Neutrophil (primary cell): Measurements from ENCODE around the gene PACSIN3.

Source experiments
- H3K27ac ChIP-seq: fragments of 200-600 bp; sonication (generic); 2 replicates; pipeline ENCODE4 v1.5.1; 2016; ENCODE audit warnings: mild to moderate bottlenecking, moderate library complexity
- H3K27me3 ChIP-seq: fragments of 200-600 bp; sonication (generic); 2 replicates; pipeline ENCODE4 v1.6.0; 2016; ENCODE audit warnings: mild to moderate bottlenecking
- H3K36me3 ChIP-seq: fragments of 200-600 bp; sonication (generic); 2 replicates; pipeline ENCODE4 v1.5.1; 2017
- H3K4me1 ChIP-seq, 2 experiments: fragments of 200-600 bp in 1 of 2; sonication (generic) in 1 of 2; 1 replicate in 1 of 2; 2 replicates in 1 of 2; pipeline versions ENCODE4 v1.5.1 to v1.6.1; 2013 to 2016; ENCODE audit warnings: low read depth in 1 of 2, low read length in 1 of 2, mild to moderate bottlenecking in 1 of 2, moderate library complexity in 1 of 2; ENCODE audit not compliant: control insufficient read depth in 1 of 2, insufficient read depth in 1 of 2
- H3K4me3 ChIP-seq, 2 experiments: fragments of 200-600 bp in 1 of 2; sonication (generic) in 1 of 2; 1 replicate in 1 of 2; 2 replicates in 1 of 2; pipeline ENCODE4 v1.5.1; 2013 to 2016; ENCODE audit warnings: low read depth in 1 of 2, low read length in 1 of 2, mild to moderate bottlenecking in 1 of 2, moderate library complexity in 1 of 2
- H3K9me3 ChIP-seq: fragments of 200-600 bp; sonication (generic); 2 replicates; pipeline ENCODE4 v1.5.1; 2016
- TF ChIP-seq, protein P1 (sequence below): fragments of 200-600 bp; sonication (generic); IDR thresholded peaks from 2 replicates; pipeline ENCODE4 v1.5.1; 2016; ENCODE audit warnings: antibody characterized with exemption

The PACSIN3 gene

DNA sequence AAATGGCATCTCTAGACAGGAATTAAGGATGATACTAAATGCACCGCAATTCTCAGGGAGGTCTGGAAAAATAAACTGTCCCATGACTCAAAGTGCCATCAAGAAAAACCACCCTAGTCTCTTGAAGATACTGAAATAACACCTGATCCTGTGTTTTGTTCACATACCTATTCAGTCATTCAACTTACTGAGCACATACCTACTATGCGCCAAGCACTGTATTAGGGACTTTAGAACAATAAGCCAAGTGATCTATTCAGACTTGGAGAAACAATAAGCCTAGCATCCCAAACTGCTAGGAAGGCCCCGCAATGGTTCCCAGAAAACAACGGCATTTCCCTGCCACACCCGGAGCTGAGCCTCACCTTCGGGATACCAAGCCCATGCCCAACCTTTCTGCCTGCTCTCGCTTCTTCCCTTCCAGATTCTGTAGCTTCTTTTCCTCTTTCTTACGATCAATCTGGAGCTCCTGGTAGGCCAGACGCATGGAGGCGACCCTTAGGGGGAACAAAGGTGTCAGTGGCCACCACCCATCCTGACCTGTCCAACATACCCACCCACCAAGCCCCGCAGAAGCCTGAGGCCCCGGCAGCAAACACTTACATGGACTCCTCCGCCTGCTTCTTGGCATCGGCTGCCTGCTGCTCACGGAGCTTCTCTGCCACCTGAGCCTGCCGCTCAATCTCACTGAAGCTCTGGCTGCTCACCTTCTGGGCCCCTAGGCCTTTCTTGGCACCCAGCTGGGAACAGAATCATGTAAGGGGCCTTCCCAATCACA is 15.0 kb downstream of the PACSIN3 start:
- H3K36me3 ChIP-seq: peaks cover 85% of the 10 kb centered on the region

DNA sequence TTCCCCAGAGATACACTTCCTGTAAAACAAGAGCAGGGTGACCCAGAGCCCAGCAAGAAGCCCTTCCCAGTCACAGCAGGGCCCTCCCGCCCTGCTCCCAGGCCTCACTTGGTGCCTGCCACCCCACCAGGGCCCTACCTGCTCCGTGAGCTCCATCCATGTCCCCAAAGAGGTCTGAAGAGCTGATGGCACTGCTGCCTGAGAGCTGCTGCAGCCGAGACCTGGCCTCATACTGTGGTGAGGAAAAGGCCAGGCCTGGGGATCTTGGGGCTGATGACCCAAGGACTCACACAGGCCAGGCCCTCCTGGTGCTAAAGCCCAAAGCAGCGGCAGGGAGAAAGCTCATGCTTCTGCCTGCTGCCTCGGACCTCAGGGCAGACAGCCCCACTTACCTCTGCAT is 19.9 kb downstream of the PACSIN3 start:
- Histone ChIP-seq H3K4me1 (no peaks in the 10 kb centered on the region), H3K36me3 (peaks cover 94% of the 10 kb centered on the region)
- TF ChIP-seq, protein P1, sequence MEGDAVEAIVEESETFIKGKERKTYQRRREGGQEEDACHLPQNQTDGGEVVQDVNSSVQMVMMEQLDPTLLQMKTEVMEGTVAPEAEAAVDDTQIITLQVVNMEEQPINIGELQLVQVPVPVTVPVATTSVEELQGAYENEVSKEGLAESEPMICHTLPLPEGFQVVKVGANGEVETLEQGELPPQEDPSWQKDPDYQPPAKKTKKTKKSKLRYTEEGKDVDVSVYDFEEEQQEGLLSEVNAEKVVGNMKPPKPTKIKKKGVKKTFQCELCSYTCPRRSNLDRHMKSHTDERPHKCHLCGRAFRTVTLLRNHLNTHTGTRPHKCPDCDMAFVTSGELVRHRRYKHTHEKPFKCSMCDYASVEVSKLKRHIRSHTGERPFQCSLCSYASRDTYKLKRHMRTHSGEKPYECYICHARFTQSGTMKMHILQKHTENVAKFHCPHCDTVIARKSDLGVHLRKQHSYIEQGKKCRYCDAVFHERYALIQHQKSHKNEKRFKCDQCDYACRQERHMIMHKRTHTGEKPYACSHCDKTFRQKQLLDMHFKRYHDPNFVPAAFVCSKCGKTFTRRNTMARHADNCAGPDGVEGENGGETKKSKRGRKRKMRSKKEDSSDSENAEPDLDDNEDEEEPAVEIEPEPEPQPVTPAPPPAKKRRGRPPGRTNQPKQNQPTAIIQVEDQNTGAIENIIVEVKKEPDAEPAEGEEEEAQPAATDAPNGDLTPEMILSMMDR: no peak

More for the DNA sequence above, 15.0 kb downstream of the PACSIN3 start:
- Histone ChIP-seq H3K27me3 (no peaks in the 10 kb centered on the region), H3K4me1 (peaks cover 9 to 11% of the 10 kb centered on the region in 2 experiments), H3K4me3 (no peak overlapping the region), H3K27ac (no peak overlapping the region), H3K9me3 (no peaks in the 10 kb centered on the region)
- TF ChIP-seq, protein P1: no peak

DNA sequence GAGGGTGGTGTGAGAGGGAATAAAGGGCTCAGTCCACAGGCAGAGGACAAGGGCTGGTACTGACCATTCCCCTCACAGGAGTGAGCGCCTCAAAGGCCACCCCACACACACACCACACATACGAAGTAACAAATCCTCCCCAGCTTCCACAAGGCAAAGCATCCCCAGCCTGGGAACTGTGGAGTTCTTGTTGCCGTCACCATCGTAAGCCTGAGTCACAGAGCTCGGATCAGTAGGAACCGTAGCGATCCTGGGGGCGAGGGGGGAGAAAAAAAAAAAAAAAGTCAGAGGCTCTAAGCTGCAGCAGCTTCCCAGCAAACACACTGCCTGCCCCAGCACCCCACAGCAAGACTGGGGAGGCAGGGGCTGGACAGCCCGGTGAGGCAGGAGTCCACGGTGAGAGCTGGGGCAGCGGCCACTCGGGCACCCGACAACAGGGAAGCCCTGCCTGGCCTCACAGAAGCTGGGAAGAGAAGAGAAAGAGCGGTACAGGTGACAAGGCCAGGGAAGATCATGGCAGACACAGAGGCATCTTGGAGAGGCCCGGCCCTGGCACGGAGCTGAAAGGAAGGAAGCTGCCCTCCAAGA is 20.9 kb downstream of the PACSIN3 start:
- Histone ChIP-seq H3K4me3 (no peak overlapping the region), H3K4me1 (no peaks in the 10 kb centered on the region), H3K27me3 (no peaks in the 10 kb centered on the region), H3K9me3 (no peaks in the 10 kb centered on the region), H3K36me3 (peaks cover 83% of the 10 kb centered on the region), H3K27ac (no peak overlapping the region)
- TF ChIP-seq, protein P1: no peak

More for the DNA sequence above, 19.9 kb downstream of the PACSIN3 start:
- Histone ChIP-seq H3K27me3 (no peaks in the 10 kb centered on the region), H3K9me3 (no peaks in the 10 kb centered on the region), H3K27ac (no peak overlapping the region), H3K4me3 (no peak overlapping the region)

DNA sequence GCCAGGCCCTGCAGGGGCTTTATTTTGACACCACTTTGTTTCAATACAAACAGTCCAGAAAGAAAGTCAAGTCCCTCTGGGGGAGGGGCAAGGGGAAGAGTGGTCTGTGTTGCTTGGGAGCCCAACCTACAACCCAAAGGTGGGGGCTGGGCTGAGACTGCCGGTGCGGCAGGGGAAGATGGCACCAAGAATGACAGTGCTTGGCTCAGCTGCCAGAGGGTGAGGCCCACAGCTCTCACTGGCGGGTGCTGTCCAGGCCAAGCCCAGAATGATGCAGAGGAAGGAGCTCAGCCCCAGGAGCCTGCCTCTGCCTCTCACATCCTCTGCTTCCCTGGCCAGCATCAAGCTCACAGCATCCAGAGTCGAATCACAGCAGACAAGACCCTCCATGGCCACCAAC is 21.9 kb downstream of the PACSIN3 start:
- no peaks in the 10 kb centered on the region for H3K9me3 ChIP-seq
- TF ChIP-seq, protein P1: no peak
- H3K36me3 ChIP-seq: peaks cover 74% of the 10 kb centered on the region
- H3K27me3 ChIP-seq: no peaks in the 10 kb centered on the region
- no peaks in the 10 kb centered on the region for H3K4me1 ChIP-seq
- H3K4me3 ChIP-seq: no peak overlapping the region
- no peak overlapping the region for H3K27ac ChIP-seq

DNA sequence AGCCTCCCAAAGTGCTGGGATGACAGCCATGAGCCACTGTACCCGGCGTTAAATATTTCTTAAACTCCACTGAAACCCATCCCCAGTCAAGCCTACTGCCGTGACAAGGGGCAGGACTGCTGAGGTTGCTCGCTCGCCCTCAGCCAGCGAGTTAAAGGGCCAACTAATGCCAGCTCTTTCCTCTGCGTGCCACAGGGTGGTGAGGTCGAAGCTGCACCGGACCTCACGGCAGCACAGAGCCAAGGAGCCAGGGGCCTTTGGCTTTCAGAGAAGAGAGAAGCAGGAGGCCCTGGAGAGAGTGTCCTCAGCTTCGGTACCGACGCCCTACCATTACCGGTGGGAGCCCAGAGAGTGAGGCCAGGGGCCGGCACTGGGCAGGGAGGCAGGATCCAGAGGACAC is 22.3 kb downstream of the PACSIN3 start:
- Histone ChIP-seq H3K27ac (no peak overlapping the region), H3K27me3 (no peaks in the 10 kb centered on the region), H3K9me3 (no peaks in the 10 kb centered on the region), H3K36me3 (peaks cover 71% of the 10 kb centered on the region), H3K4me3 (no peak overlapping the region), H3K4me1 (no peaks in the 10 kb centered on the region)
- TF ChIP-seq, protein P1: no peak
